A549 (cell line): ENCODE measurements around the gene CAMTA1.

ENCODE experiments used
- CTCF ChIP-seq: fragments of >200 bp; sonication (Bioruptor Twin); formaldehyde crosslinking; IDR thresholded peaks from 3 replicates; pipeline ENCODE4 v1.5.1; 2016
- MAZ ChIP-seq: fragments of 150-350 bp; IDR thresholded peaks from 2 replicates; pipeline ENCODE4 v1.6.1; 2014; ENCODE audit warnings: antibody characterized with exemption, low read depth, low read length, borderline replicate concordance
- NFE2L2 ChIP-seq: fragments of 150-350 bp; conservative IDR thresholded peaks from 2 replicates; pipeline ENCODE4 v1.6.1; 2014; ENCODE audit warnings: low read length
- POLR2A ChIP-seq: IDR thresholded peaks from 2 replicates; pipeline ENCODE4 v1.6.1; 2012; ENCODE audit warnings: mild to moderate bottlenecking, low read length
- SMC3 ChIP-seq: fragments of >200 bp; sonication (Bioruptor Twin); formaldehyde crosslinking; IDR thresholded peaks from 3 replicates; pipeline ENCODE4 v1.6.1; 2018; ENCODE audit warnings: inconsistent platforms
- ZFP36 ChIP-seq: fragments of 450-650 bp; IDR thresholded peaks from 2 replicates; pipeline ENCODE4 v1.6.1; 2014; ENCODE audit warnings: borderline replicate concordance; ENCODE audit not compliant: partially characterized antibody
- ZNF302 ChIP-seq: fragments of 250-450 bp; sonication (Bioruptor Pico); IDR thresholded peaks from 2 replicates; pipeline ENCODE4 v1.9.0; 2021; ENCODE audit warnings: inconsistent platforms, mild to moderate bottlenecking, moderate library complexity

GRCh38 chr1:6948861-6949260 lies 163.6 kb downstream of the CAMTA1 start:
- no peak for TF ChIP-seq CTCF
- no peak for TF ChIP-seq NFE2L2
- no peak for TF ChIP-seq SMC3
- TF ChIP-seq ZFP36: no peak
- TF ChIP-seq POLR2A: no peak
- TF ChIP-seq ZNF302 (CRISPR knock-in tag): no peak
- no peak for TF ChIP-seq MAZ
